GM19452 (cell line): ENCODE results near the gene UGT1A6.

Experiments
- ATAC-seq: cut with Tn5 transposase; IDR thresholded peaks from one replicate; pipeline ENCODE4 v1.9.1; 2021; ENCODE audit not compliant: unreplicated experiment

UGT1A6 gene

GRCh38 chr2:233764264-233764663 is 71.6 kb downstream of the UGT1A6 start:
- no peak for ATAC-seq

GRCh38 chr2:233764761-233765160 is 72.1 kb downstream of the UGT1A6 start:
- ATAC-seq, result no peak

DNA sequence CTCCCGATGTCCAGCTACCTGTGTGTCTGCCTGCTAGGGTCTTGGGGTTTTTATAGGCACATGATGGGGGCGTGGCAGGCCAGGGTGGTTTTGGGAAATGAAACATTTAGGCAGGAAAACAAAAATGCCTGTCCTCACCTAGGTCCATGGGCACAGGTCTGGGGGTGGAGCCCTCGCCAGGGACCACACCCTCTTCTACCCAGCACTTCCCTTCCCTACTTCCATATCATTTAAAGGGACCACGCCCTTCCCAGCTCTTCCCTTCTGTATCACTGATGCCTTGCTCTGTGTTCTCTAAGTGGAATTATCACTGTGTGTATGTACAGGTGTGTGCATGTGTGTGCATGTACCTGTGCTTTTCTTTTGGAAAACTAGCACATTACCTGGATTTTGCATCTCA is 73.7 kb downstream of the UGT1A6 start:
- ATAC-seq, result no peak

DNA sequence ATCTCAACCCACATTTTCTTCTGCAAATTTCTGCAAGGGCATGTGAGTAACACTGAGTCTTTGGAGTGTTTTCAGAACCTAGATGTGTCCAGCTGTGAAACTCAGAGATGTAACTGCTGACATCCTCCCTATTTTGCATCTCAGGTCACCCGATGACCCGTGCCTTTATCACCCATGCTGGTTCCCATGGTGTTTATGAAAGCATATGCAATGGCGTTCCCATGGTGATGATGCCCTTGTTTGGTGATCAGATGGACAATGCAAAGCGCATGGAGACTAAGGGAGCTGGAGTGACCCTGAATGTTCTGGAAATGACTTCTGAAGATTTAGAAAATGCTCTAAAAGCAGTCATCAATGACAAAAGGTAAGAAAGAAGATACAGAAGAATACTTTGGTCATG is 75.4 kb downstream of the UGT1A6 start:
- ATAC-seq, result no peak

- ATAC-seq, result no peak
These were observed 76.6 kb downstream of the UGT1A6 start for GRCh38 chr2:233769260-233769659.

DNA sequence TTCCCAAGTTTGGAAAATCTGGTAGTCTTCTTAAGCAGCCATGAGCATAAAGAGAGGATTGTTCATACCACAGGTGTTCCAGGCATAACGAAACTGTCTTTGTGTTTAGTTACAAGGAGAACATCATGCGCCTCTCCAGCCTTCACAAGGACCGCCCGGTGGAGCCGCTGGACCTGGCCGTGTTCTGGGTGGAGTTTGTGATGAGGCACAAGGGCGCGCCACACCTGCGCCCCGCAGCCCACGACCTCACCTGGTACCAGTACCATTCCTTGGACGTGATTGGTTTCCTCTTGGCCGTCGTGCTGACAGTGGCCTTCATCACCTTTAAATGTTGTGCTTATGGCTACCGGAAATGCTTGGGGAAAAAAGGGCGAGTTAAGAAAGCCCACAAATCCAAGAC is 79.5 kb downstream of the UGT1A6 start:
- no peak for ATAC-seq

- no peak for ATAC-seq
These were observed 79.9 kb downstream of the UGT1A6 start for GRCh38 chr2:233772583-233772982.

- no peak for ATAC-seq
These were observed 81.2 kb downstream of the UGT1A6 start for GRCh38 chr2:233773854-233774253.

DNA sequence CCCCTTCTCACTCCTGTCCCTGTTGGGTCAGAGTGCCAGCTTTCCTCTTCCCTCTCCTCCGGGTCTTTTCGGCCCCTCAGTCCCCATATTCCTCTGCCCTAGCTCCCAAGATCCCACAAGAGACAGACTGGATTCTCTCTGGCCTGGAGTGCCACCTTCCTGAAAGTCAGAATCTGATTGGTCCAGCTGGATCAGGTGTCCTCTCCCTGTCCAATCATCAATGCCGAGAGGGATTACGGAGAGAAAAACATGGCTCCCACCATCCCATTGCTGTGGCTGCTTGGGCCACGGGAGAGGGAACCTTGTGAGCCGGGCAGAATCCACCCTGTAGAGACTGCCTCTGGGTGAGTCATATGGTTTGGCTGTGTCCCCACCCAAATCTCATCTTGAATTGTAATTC is 82.7 kb downstream of the UGT1A6 start:
- ATAC-seq, result no peak

DNA sequence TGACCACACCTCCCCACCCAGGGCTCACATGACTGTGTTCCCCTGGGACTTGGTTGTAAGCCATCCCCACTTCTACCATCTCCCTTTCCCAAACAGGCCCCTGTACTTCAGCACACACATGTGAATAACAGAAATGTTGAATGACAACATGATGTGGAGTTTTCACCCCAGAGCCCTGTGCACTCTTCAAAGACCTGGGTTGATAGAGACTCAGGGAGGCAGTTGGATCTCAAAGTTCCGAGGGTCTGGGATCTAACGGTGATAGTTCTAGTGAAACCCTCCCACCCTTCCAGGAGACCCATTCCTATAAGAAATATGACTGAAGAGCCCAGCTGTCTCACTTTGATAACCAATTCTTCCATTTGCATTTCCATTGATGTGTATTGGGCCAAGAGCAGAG is 85.3 kb downstream of the UGT1A6 start, which contains the start of gene MROH2A:
MROH2A (plus strand) TSS at position 301 of the 400 bp plus-strand sequence. CDS start 1,029 bp downstream, outside the sequence.
- ATAC-seq, result no peak

- ATAC-seq, result no peak
These were observed 87.0 kb downstream of the UGT1A6 start for GRCh38 chr2:233779722-233780121.

DNA sequence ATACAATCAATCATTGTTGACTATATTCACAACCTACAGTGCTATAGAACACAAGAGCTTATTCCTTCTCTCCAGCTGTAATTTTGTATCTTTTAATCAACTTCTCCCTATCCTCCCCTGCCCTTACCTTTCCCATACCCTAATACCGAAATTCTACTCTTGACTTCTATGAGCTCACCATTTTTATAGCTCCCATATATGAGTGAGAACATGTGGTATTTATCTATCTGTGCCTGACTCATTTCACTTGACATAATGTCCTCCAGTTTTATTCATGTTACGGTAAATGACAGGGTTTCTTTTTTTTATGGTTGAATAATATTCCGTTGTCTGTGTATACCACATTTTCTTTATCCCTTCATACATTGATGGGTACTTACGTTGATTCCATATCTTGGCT is 88.1 kb downstream of the UGT1A6 start:
- ATAC-seq, result no peak

DNA sequence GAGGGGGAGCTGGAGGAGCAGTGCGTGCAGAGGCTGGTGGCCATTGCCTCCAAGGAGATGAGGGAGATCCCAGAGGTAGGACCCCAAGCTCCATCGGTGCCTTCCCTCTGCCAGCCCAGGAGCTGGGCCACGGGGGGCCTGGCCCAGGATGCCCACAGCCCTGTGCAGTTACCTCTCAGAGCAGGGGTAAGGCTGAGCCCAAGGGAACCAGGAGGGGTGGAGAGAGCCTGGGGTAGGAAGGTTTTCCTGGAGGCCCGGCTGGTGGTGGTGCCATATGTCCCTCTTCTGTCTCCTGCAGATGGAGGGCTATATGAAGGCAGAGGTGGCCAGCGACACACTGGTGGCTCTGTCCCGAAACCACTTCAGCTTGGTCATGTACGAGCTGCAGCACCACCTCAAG is 96.9 kb downstream of the UGT1A6 start:
- no peak for ATAC-seq

DNA sequence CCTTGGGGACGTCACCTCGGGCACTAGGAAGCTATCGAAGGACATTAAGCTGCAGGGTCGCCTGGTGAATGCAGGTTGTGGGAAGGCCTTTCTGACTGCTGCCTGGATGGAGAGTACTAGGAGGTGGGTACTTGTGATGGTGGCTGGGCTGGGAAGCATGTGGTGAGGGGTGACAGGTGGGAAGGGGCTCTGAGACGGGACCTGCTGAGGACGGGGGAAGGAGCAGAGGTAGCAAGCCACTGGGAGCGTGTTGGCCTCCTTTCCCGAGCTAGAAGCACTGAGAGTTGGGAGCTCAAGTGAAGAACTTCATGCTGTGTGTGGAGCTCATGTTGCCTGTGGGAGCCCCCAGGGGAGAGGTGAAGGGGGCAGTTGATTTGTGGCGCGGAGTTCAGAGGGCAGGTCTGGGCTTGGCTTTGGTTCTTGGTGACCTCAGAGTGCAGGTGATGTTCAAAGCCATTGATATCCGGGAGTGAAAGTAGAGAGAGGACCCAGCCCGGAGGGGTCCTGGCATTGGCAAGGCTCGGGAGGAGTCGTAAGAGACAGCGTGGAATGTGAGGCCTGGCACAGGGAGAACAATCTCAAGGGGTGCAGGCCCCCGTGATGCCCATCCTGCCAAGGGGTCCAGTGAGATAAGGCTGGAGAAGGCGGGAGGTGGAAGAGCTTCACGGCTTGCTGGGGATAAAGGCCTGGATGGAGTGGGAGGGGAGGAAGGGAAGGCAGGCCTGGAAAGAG is 98.6 kb downstream of the UGT1A6 start:
- ATAC-seq, result no peak

DNA sequence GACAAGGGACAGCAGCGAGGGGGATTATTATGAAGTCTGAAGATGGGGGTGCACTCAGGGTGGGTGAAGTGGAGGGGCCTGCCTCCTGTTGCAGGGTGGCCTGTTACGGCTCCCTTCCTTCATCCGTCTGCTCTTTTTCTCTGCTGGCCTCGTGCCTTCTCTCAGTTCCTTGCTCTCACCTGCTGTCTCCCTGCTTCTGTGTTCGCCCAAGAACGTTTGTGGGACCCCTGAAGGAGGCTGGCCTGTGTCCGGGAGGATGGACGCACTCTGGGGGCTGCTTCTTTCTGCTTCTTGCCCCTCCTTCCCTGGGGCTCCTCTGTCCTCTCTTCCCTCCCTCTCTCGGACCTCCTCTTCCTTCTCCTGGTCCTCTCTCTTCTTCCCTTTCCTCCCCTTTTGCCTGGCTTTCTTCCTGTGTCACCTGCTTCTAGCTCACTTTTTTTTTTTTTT is 99.2 kb downstream of the UGT1A6 start:
- no peak for ATAC-seq

GRCh38 chr2:233792720-233793119 is 100.0 kb downstream of the UGT1A6 start:
- no peak for ATAC-seq

DNA sequence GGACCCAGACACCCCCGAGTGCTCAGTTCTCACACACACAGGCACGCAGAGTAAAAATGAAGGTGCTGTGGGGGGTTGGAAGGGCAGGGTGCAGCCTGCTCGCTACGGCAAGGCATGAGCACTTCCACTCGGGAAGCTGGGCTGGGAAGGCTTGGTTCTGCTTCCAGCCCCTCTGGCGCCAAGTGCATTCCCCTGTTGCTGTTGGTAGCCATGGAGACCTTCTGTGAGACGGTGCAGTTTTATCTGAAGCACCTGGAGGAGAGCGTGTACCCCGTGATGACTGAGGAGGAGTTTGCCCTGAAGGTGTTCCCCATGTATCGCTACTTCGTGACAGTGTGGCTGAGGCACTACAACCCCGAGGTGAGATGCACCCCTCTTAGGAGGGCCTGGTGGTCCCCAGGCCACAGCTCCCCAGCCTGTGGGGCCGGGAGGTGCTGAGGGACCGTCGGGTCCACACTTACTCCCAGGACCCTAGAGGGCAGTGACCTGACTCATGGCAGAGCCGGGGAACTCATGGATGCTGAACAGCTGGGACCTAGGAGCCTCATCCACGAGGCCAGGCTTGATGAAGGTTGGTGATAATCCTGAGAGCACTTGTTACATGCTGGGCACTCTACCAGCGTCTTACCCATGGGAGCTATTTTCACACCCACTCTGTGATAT is 100.9 kb downstream of the UGT1A6 start:
- ATAC-seq, result no peak

DNA sequence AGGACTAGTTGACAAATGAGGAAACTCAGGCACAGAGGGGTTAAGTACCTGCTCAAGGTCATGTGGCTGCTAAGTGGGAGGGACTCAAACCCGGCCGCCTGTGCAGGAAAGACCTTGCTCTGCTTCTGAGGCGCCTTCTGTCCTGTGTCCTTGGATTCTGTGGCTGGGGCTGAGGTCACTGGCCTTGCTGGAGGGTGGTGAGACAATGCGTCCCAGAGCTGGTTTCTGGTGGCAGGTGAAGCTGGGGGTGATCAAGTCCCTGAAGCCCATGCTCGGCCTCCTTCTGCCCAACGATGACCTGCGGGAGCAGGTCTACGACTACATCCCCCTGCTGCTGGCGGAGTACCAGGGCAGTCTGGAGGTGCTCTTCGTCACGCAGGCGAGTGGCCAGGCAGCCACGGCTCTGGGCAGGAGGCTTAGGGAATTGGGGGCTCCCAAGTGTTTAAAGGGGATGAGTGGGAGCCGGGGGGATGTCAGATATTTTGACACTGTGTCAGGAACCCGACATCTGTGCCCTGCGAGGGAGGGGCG is 101.5 kb downstream of the UGT1A6 start:
- no peak for ATAC-seq

DNA sequence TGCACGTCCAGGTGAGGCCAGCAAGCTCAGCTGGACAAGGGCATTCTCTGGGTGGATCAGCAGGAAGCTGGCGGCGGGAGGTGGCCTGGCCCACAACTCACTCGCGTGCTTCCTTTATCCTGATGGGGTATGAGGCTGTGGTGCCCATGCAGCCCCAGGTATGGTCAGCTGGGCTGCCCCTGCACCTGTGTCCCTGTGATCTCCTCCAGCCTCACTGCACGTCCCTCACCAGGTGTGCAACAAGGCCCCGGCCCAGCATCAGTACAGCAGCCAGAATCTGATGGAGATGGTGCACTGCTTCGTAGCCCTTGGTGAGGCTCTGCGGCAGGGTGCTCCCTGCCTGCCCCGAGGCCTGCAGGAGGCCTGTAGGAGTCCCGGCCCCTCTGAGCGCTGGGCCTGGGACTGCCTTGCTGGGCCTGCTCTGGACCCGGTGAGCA is 103.1 kb downstream of the UGT1A6 start:
- no peak for ATAC-seq

DNA sequence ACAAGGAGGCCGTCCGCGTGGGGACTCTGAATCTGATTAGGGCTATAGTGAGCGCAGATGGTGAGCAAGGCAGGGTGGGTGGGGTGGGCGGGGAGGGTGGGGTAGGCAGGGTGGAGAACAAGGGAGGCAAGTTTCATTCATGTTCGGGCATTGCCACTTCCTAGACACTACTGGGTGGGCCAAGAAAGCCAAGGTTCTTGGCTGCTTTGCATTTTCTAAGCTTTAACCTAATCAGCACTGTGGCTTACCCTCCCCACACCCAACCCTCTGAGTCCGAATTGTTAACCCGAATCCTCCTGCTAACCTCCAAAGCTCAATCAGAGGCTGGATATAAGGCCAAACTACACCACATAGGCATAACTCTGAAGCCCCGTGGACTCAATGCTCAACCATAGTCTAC is 103.6 kb downstream of the UGT1A6 start:
- ATAC-seq, result no peak

DNA sequence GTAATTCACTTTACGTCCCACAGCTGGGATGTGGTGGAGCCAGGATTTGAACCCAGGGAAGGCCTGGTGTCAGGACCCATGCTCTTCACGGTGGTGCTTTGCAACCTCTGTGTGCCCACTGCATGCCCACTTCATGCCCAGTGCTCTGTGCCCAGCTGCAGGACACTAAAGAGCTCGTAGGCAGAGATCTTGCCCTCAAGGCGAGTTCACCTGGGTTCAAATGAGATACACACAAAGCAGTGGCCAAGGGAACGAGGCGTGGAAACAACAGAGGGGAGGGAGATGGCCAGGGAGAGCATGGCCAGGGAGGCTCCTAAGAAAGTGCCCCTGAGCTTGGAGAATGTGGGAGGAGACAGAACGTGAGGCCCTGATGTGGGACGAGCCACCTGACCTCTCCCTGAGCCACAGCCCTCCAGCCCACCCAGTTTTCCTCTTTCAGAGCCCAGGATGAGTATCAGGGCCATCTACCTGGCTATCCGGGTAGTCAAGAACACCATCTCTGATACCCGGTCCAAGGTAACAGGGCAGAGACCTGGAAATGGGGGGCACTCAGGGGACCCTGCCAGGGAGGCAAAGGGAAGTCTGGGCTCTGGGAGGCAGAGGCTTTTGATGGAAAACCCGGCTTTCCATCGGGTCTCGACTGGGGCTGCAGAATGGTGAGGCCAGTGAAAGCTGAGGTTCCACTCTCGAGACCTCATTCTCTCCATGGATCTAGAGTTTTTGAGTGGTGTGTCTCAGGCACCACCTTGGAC is 105.8 kb downstream of the UGT1A6 start:
- ATAC-seq, result no peak
